Ishikawa (cell line): ENCODE data around the gene POLN.

Source experiments
- CEBPB ChIP-seq: IDR thresholded peaks from 2 replicates; pipeline ENCODE4 v1.6.1; 2012
- CREB1 ChIP-seq: IDR thresholded peaks from 2 replicates; pipeline ENCODE4 v1.6.1; 2012; ENCODE audit warnings: low read depth
- EGR1 ChIP-seq: IDR thresholded peaks from 2 replicates; pipeline ENCODE4 v1.6.1; 2012
- EP300 ChIP-seq: IDR thresholded peaks from 2 replicates; pipeline ENCODE4 v1.6.1; 2012; ENCODE audit warnings: borderline replicate concordance
- FOXM1 ChIP-seq: IDR thresholded peaks from 2 replicates; pipeline ENCODE4 v1.6.1; 2012; ENCODE audit warnings: low read depth, borderline replicate concordance
- MAX ChIP-seq: IDR thresholded peaks from 2 replicates; pipeline ENCODE4 v1.6.1; 2012
- NFIC ChIP-seq: IDR thresholded peaks from 2 replicates; pipeline ENCODE4 v1.6.1; 2012
- RAD21 ChIP-seq: IDR thresholded peaks from 2 replicates; pipeline ENCODE4 v1.6.1; 2012; ENCODE audit warnings: low read depth
- REST ChIP-seq: IDR thresholded peaks from 2 replicates; pipeline ENCODE4 v1.6.1; 2012; ENCODE audit warnings: low read depth, mild to moderate bottlenecking
- TAF1 ChIP-seq: IDR thresholded peaks from 2 replicates; pipeline ENCODE4 v1.6.1; 2012; ENCODE audit warnings: low read depth, mild to moderate bottlenecking
- TCF12 ChIP-seq: IDR thresholded peaks from 2 replicates; pipeline ENCODE4 v1.6.1; 2012; ENCODE audit warnings: low read depth
- TEAD4 ChIP-seq: IDR thresholded peaks from 2 replicates; pipeline ENCODE4 v1.6.1; 2012
- USF1 ChIP-seq: IDR thresholded peaks from 2 replicates; pipeline ENCODE4 v1.6.1; 2012
- YY1 ChIP-seq: IDR thresholded peaks from 2 replicates; pipeline ENCODE4 v1.6.1; 2012; ENCODE audit warnings: low read depth
- ZBTB7A ChIP-seq: IDR thresholded peaks from 2 replicates; pipeline ENCODE4 v1.6.1; 2012; ENCODE audit warnings: low read depth

POLN gene

GRCh38 chr4:2101346-2102044 is 140.4 kb downstream of the POLN start:
- no peak for TF ChIP-seq REST
- TF ChIP-seq CREB1 = no peak
- TF ChIP-seq CEBPB = no peak
- no peak for TF ChIP-seq MAX
- no peak for TF ChIP-seq NFIC
- TF ChIP-seq FOXM1 = no peak
- no peak for TF ChIP-seq RAD21
- no peak for TF ChIP-seq TAF1
- TF ChIP-seq YY1 = no peak
- no peak for TF ChIP-seq ZBTB7A

GRCh38 chr4:2096073-2096609 is 145.8 kb downstream of the POLN start:
- TF ChIP-seq TEAD4 = peak; percentile 36; the same call in 1 of the 2 replicates
- TF ChIP-seq MAX = 0 out of 2 replicates have a peak, but pooled peaks have one; percentile 44
- no peak for TF ChIP-seq YY1

- no peak for TF ChIP-seq RAD21
- no peak for TF ChIP-seq NFIC
- TF ChIP-seq TCF12 = no peak
- TF ChIP-seq FOXM1 = no peak
Measured at GRCh38 chr4:2095236-2096072, 146.5 kb downstream of the POLN start.

GRCh38 chr4:2094545-2094944 is 147.4 kb downstream of the POLN start:
- no peak for TF ChIP-seq FOXM1
- no peak for TF ChIP-seq MAX
- no peak for TF ChIP-seq TEAD4

- TF ChIP-seq RAD21 = no peak
Measured at GRCh38 chr4:2093265-2093664, 148.7 kb downstream of the POLN start.

GRCh38 chr4:2092669-2093053 is 149.3 kb downstream of the POLN start:
- TF ChIP-seq EP300 = no peak
- no peak for TF ChIP-seq NFIC
- no peak for TF ChIP-seq USF1
- no peak for TF ChIP-seq MAX
- no peak for TF ChIP-seq FOXM1
- no peak for TF ChIP-seq TEAD4
- TF ChIP-seq RAD21 = no peak
- no peak for TF ChIP-seq CREB1
- no peak for TF ChIP-seq YY1
- no peak for TF ChIP-seq EGR1
- TF ChIP-seq REST = no peak
- no peak for TF ChIP-seq ZBTB7A
- no peak for TF ChIP-seq TAF1
- TF ChIP-seq TCF12 = no peak
- no peak for TF ChIP-seq CEBPB
